ENCODE measurements around the gene KDELR3.
A peak's percentile ranks its signal among the peaks of the same experiment; 100 is the strongest.
"Not testable (repeated sequence)": the region's sequence is repeated elsewhere in the genome, so short reads cannot be mapped to it uniquely, and the experiment has no call there.

KDELR3 gene

DNA sequence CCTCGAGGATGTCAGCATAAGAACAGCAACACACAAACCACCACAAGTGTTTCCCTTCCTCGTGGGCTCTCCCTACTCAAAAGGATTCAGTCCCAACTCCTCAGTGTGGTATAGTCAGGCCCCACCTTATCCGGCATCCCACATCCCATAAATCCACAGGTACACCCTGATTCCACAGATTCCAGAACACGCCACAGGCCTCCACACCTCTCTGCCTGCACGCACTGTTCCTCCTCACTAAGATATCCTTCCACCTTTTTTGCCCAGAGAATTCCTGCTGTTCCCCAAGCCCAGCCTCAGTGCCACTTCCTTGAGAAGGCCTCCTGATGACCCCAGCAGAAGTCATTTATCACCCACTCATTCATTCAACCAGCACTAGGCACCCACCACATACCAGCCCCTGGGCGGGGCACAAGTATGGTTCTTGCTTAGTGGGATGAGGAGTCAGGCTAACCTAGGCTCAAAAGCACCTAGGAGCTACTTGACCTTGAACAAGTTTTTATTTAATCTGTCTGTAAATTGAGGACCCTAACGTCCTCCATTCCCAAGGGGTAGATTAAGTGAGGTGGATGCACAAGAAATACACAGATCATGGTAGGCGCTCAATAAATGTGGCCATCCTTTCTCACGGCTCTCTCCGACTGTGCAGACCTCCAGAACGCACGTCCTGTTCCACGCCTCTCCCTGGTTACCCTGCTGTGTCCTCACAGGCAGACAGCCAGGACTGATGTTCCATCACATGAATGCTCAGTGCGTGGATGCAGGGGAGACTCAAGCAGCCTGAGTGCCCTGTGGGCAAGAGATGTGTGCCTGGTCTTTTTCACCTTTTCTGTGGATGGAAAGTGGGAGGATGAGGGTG is 10.8 kb upstream of the KDELR3 start:
- no peak for DNase-seq

DNA sequence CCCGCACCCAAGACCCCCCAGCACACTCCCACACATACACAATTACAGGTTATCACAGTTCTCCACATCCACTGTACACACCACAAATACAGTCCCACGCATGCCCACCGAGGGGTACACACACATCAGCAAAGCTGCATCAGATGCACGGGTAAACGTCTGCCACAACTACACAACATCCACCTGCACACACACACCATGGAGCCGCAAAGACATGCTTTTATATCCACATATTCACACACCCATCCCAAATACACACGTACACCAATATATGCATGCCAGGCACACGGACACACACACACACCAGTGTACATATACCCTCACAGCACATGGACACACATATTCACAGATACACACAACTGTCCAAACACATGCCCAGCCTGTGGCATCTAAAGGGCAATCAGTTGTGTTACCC is 7.5 kb upstream of the KDELR3 start:
- DNase-seq, result no peak

DNA sequence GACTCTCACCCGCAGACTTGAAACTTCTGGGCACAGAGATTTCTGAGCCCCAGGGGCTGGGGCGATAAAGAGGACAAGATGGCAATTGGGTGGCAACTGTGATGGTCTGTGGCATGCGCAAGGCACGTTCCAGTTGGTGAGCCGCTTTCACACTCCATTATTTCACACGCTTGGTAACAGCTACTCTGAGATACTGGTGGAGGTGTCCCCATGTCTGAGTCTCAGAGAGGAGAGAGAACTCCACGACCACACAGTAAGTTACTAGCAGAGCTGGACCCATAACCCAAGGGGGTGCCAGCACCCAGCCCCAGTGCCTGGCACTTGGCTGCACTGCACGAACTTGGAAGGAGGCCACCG is 6.9 kb upstream of the KDELR3 start:
- no peak for DNase-seq

DNA sequence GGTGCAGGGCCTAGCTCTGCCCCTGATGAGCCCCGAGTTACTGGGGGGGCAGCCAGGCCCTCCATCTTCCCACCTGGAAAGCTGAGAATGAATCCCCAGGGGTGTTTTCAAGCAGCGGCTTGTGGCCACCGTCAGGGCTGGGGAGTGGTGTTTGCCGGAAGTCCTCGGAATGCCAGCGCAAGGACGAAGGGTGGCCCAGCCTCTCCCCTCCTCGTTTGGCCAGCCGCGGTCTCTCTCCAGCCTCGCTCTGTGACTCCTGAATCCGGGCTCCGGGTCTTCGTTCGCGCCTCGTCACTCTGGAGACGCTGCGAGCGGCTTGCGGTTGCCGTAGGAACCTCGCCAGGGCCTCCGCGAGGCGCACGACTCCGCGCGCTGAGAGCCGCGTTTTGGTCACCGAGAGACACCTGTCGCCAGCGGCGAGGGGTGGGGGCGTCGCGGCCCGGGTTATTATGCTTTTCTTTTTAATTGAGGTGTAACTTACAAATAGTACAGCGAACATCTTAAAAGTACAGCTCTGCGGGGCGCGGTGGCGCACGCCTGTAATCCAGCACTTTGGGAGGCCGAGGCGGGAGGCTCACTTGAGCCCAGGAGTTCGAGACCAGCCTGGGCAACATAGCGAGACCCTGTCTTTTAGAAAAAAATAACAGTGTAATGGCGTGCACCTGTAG is 6.3 kb upstream of the KDELR3 start:
- peak; percentile 66 for DNase-seq

DNA sequence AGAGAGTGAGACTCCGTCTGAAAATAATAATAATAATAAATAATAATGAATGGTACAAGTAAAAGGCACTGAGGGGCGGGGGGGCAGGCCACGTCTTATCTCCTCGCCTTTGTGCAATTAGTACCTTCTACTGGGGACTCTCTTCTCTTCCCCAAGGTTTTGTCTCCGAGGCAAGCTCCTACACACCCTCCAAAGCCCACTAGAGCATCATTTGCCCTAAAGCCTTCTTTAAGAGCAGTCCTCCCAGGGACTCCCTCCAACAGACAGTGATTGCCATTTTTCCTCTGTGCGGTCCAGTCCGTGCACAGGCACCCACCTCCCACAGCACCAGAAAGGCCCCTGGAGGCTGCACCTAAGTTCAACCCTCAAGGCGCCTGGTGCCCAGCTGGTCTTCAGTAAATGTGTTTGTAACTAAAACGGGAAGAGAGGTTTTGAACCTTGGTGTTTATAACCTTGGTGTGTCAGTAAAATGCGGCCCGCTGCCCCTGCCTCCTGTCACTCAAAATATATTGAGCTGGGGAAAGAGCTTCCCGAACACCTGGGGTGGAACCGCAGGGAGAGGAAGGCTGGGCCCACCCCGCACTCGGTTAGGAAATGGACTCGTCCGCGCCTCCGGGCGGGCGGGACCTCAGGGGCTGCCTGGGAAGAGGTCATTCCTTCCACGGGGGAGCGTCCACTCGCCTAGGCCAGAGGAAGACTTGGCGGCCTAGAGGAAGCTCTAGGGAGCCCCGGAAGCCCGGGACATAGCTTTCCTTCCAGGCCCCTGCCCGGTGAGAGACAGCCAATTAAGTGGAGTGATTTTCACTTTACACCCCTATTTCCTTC is 4.7 kb upstream of the KDELR3 start:
- DNase-seq, result no peak

DNA sequence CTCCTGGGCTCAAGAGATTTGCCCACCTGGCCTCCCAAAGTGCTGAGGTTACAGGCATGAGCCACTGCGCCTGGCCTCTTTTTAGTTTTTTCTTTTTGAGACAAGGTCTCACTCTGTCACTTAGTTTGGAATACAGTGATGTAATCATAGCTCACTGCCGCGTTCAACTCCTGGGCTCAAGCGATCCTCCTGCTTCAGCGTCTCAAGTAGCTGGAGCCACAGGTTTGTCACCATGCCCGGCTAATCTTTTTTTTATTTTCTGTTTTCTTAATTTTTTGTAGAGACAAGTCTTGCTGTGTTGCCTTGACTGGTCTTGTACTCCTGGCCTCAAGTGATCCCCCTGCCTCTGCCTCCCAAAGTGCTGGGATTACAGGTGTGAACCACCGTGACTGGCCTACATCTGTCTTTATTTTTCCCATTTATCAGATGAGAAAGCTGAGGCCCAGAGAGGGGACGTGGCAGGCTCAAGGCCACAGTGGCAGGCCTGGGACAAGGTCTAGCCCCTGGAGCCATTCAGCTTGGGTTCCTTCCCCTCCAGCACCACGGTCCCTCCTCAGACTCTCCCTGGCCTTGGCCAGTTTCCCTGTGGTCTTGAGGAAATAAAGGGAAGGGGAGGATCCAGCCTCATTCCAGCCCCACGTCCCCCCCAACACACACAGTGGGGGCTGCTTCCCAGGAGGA is 2.8 kb upstream of the KDELR3 start:
- no peak for DNase-seq

DNA sequence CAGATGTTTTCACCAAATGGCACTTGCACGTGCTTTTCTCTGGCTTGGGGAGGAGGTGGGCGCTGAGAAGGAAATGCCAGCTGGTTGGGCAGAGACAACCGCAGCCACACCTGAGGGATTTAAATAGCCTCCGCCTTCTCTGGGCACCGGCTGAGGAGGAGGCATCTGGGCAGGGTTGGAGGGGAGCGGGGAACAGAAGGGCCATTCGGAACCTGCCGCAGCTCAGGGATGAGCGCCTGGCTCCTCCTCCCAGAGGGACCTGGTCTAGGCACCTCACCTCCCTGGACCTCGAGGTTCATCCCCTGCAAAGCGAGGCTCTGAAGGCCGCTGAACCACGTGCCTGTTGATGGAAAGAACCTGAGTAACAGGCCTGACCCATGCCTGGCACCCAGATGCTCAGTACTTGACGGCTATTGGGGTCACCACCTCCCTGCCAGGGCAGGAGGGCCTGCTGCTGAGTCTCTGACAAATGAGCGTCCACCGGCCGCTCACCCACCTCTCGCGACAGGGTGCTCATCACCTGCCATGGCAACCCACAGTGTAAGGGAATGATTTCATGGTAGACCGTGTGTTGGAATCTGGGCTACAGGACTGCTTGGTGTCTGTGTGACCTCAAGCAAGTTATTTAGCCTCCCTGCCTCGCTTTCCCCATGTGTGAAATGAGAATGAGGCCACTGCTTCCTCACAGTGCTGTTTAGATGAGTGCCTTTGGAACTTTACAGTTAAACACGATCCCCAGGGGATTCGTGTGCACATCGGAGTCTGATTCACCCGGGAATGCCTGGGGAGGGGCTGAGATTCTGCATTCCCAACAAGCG is 2.0 kb upstream of the KDELR3 start:
- DNase-seq, result no peak

DNA sequence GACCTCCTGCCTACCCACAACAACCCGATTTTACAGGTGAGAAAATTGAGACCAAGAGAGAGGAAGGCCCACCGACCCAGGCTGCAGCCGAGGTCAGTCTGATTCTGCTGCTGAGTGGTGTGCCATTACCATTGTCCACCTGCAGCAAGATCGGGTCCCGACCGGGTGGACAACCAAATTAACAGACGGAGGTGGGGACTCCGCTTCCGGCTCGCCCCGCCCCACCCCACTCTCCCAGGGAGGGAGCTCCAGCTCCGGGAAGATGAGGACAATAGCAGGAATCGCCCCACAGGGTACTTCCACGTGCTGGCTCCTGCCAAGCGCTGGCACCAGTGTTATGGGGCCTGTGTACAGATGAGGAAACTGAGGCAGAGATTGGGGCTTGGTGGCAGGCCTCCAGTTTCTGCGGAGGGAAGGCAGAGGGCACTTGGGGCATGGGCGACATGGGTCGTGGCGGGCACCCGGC is 425 bp upstream of the KDELR3 start:
- no peak for DNase-seq

DNA sequence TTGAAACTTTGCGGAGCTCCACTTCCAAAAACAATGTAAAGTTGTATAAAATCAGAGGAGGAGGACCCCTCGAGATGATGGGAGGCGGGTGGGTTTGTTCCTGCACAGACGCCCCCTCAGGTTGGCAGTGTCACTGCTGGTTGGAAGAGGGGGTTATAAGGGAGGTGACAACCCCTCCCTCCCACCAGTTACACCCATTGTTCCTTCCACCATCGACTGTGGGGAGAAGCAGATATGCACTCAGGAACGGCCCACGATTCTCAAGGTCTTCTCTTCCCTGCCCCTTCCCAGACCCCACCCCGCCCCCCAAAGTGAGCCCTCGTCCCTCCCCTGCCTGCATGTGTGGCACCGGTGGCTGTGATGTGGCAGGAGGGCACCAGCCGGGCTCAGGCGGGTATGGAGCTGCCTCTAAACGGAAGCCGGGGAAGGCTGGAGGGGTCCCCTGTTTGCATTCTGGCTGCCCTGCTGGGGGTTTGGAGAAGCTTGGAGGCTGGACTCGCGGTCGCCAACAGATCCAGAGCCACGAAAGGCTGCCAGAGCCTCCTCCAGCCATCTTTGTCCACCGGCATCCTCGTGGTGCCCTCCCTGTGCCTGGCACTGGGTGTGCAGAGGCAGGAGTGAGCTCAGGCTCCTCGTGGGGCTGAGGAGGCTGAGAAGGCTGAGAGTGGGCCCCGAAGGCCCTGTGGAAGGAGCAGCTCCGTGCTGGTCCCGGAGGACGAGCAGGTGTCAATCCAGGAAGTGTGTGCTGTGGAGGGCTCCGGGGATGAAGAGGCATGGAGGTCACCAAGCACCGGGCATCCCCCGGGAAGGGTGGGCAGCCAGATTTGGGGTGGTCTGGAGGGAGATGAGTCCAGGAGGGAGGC is 778 bp downstream of the KDELR3 start:
- no peak for DNase-seq

DNA sequence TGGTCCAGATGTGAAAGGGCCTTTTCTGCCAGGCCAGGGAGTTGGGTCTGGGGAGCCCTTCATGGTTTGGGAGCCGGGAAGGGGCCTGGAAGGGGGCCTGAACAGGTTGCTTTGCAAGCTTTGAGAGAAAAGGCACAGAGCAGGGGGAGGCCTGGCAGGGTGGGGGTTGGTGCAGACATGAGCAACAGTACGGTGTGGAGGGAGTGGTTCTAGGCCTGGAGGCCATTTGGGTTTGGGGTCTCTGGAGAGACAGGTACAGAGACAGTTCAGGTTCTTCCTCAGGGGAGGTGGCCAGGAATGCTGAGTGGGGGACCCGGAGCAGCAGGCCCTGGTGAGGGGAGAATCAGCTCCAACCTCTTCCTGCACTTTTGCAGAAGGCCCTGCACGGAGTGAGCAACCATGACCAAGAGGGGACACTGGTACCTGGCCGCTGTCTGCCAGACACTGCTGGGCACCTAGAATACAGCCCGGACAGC is 1.4 kb downstream of the KDELR3 start:
- DNase-seq, result no peak

DNA sequence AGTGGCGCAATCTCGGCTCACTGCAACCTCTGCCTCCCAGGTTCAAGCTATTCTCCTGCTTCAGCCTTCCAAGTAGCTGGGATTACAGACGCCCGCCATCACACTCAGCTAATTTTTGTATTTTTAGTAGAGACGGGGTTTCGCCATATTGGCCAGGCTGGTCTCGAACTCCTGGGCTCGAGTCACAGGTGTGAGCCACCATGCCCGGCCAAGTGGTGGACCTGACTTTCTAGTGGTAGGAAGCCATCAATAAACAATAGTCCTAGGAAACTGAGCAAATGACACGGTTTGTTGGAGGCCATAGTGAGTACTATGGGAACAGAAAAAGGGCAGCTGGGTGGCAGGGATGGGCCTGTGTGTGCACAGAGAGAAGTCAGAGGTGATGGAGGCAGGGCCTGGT is 2.3 kb downstream of the KDELR3 start:
- not testable (repeated sequence) for DNase-seq

DNA sequence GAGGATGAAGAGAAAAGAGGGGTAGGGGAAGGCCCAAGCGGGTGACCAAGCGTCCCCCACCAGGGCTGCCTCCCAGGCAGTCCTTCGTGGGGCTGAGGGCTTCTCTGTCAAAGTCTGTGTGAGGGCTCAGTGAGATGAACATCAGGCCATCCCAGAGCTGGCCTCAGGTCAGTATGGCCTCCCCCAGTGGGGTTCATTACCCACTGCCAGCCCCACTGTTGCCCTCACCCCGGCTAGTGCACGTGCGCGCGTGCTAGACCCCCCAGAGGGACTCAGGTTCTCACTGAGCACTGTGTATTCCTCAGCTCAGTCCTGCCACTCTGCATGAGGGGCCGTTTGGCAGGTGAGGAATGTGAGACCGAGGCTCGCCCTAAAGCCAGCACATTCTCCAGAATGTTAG is 3.3 kb downstream of the KDELR3 start:
- DNase-seq, result no peak

DNA sequence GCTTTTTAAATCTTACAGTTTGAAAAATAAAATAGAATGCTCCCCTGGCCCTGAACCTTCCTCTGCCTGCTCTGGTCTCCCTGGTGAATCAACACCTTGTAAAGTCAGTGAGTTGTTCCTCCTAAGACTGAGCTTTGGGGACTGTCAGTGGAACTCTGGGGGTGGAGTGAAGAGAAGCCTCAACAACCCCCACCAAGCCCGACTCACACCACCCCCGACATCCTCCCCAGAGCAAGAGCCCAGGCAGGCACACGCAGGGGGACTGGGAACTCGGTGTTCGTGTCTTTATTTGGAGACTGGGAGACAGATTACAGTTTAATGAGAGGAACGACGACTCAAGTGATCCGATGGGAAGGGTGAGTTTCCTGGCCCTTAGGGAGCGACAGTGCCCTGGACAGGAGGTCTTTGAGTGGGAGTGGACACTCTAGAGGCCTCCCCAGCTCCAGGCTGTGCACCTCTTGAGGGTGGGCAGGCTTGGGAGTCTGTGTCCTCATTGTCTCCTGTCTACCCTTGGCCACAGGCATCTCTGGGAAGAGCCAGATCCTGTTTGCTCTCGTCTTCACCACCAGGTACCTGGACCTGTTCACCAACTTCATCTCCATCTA is 6.2 kb downstream of the KDELR3 start:
- no peak for DNase-seq

DNA sequence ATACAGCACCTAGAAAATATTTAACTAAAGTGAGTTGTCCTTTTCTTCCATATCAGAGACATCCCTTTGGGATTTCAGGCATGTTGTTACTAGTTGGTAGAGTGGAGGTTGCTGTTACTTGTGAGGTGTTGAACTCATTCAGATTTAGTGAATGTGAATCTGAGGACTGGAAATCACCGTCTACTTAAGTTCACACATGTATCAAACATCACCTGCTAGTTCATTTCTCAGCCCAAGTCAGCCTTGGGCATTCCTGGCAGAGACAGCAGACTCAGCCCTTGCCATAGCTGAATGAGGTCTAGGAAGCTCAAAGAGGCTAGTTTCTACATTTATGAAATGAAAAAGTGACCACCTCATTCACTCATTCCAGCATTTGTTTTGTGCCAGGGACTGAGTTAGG is 9.7 kb downstream of the KDELR3 start:
- no peak for DNase-seq

DNA sequence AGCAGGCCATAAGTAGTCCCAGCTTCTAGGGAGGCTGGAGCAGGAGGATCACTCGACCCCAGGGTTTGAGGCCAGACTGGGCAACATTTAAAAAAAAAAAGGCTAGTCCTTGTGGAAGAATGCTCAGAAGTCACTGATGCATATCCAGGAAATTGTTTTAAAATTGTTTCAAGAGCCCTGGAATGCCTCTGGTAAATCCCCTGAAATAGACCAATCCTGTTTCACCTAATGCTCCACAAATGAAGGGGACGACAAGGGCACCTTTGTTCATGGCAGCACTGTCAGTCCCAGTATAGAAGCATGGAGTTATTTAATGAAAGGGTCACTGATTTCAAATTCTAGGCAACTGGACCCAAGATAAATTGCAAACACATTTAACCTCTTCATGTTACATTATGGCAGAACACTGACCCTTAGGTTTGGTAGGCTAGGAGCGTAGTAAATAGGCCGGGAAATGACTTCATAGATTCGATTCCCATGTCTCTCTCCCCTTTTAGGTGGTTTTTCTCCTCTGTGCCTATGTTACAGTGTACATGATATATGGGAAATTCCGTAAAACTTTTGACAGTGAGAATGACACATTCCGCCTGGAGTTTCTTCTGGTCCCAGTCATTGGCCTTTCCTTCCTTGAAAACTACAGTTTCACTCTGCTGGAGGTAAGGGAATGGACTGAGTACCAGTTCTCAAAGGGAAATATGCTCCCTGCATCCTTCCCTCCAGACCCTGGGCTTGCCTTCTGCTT is 11.4 kb downstream of the KDELR3 start:
- DNase-seq, result no peak

DNA sequence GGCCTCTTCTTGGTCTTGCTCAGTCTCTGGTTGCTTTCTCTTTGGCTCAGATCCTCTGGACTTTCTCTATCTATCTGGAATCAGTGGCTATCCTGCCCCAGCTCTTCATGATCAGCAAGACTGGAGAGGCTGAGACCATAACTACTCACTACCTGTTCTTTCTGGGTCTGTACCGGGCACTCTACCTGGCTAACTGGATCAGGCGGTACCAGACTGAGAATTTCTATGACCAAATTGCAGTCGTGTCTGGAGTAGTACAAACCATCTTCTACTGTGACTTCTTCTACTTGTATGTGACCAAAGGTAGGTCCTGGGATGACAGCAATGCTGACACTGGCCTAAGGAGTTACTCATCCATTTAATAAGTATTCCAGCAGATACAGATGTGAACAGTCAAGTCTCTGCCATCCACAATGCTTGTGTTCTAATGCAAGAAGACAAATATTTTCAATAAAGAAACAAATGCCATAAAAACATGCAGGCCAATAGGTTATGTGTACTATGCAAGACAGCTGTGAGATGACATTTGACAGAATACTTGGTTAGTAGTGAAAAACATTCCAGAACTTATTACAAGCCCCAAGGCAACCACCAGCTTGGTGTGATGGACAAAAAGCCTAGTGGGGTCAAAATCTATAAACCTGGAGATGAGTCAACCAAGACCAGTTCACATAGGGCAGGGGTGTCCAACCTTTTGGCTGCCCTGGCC is 13.4 kb downstream of the KDELR3 start:
- DNase-seq, result no peak

DNA sequence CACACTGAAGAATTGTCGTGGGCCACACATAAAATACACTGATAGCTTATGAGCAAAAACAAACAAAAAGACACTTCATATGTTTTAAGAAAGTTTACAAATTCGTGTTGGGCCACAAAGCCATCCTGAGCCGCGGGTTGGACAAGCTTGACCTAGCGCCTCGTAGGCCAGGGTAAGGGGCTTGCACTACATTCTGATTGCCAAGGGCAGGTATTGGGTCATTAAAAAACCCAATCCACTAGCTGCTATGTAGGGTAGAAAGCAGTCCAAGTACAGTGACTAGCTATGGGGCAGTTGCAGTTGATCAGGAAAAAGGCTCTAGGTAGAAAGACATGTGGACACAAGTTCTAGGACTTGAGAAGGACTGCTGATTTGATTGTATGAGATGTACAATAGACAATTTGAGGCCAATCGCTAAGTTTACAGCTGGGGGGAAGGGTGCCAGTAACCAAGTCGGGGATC is 14.0 kb downstream of the KDELR3 start:
- DNase-seq, result no peak

DNA sequence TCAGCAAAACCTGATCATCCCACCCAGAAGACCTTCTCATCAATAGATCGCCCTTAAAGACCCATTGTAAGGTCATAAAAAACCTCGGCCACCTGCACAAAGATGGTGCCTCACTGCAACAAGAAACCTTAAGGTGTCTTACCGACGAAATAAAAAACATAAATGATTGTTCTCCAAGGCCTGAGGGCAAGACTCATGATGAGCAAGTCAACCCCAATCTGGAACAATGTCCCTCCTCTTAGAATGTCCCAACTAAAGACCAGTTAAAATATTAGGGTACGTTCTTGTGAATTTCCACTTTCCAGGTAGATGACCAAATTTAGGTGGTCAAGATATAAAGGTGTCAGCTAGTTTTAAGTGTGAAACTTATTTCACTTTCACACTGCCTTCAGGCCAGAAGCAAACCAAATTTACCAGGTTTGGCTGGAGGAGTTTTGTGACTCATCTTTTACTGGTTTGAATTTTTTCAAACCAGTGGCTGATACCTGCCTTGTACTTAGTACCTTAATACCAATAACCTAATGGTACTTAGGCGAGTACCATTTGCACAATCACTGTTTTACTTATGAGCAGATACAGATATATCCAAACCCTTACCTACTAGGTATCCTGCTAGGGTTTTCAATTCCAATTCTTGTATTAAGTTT is 14.9 kb downstream of the KDELR3 start:
- no peak for DNase-seq

All from hematopoietic multipotent progenitor cell treated with erythropoietin and hydrocortisone succinate and interleukin-3 and kit ligand, for 8 days (in vitro differentiated cells).